ENCODE data around the gene OR6T1. TPM values are rescaled to one million over a fixed set of nuclear protein-coding genes. Genes with fewer than 3 reads are reported as not detected.

Gene OR6T1
- total and polyA plus RNA-seq, 5 donors from 2014 or later: not detected

DNA sequence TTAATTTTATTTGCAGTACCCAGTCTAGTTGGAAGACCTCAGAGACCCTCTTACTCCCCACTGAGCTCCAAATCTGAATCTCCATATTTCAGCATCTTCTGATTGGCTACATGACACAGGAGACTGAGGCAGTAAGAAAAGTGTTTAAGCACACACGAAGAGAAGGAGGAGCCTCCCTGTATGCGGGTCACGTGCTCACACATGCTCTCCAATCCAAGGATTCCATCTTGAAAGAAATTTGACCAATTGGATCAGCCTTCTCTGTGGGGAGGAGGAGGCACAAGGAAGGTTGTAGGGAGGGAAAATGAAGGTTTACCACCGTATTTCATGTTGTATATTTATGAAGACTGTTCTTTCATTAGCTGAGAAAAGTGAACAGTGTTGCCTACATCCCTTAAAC lies 1.2 kb downstream of the OR6T1 start:
- no peaks in the 10 kb centered on the region for H3K4me1 Mint-ChIP-seq
- no peak for ATAC-seq (ENCODE audit: low read depth in 2 of 2)
- Histone ChIP-seq H3K4me3 (ENCODE audit: low read depth, low read length) (no peak overlapping the region), H3K4me1 (ENCODE audit: control insufficient read depth, insufficient read depth, low read length, poor library complexity, severe bottlenecking) (no peaks in the 10 kb centered on the region), H3K36me3 (ENCODE audit: control insufficient read depth, insufficient read depth, low read length) (no peaks in the 10 kb centered on the region), H3K27ac (ENCODE audit: insufficient read depth, low read length, poor library complexity, severe bottlenecking) (no peak overlapping the region), H3K27me3 (ENCODE audit: control insufficient read depth, insufficient read depth, low read length) (no peaks in the 10 kb centered on the region), H3K9me3 (ENCODE audit: control insufficient read depth in 2 of 2, low read length in 2 of 2) (no peaks in the 10 kb centered on the region)
- no peak overlapping the region for H3K27ac Mint-ChIP-seq
- H3K9me3 Mint-ChIP-seq: peaks cover 0 to 10% (median 2%) of the 10 kb centered on the region in 7 donors
- no peak for DNase-seq
- no peaks in the 10 kb centered on the region for H3K27me3 Mint-ChIP-seq
- H3K36me3 Mint-ChIP-seq: no peaks in the 10 kb centered on the region
- H3K4me3 Mint-ChIP-seq: no peak overlapping the region

- no peak for ATAC-seq (ENCODE audit: low read depth in 2 of 2)
- H3K27ac Mint-ChIP-seq: no peak within 1 kb of the TSS
Measured at GRCh38 chr11:123939317-123939716, 4.3 kb downstream of the OR6T1 start, which contains the start of gene OR4D5. TSS of gene OR4D5 (plus strand) at chr11:123939617. CDS start at chr11:123939617, 0 bp downstream.

DNA sequence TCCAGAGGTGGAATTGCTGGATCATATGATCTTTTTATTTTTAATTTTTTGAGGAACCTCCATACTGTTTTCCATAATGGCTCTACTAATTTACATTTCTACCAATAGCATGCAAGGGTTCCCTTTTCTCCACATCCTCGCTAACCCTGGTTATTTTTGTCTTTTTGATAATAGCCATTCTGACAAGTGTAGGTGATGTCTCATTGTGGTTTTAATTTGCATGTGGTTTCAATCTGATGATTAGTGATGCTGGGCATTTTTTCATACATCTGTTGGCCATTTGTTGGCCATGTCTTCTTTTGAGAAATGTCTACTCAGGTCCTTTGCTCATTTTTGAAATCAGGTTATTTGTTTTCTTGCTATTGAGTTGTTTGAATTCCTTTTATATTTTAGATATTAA lies 19.6 kb downstream of the OR6T1 start:
- H3K36me3 Mint-ChIP-seq: no peaks in the 10 kb centered on the region
- no peak overlapping the region for H3K4me3 Mint-ChIP-seq
- no peak overlapping the region for H3K27ac ChIP-seq (ENCODE audit: insufficient read depth, low read length, poor library complexity, severe bottlenecking)
- H3K9me3 ChIP-seq (ENCODE audit: control insufficient read depth in 2 of 2, low read length in 2 of 2): no peaks in the 10 kb centered on the region
- H3K4me3 ChIP-seq (ENCODE audit: low read depth, low read length): no peak overlapping the region
- H3K4me1 Mint-ChIP-seq: no peaks in the 10 kb centered on the region
- H3K27me3 ChIP-seq (ENCODE audit: control insufficient read depth, insufficient read depth, low read length): no peaks in the 10 kb centered on the region
- H3K4me1 ChIP-seq (ENCODE audit: control insufficient read depth, insufficient read depth, low read length, poor library complexity, severe bottlenecking): no peaks in the 10 kb centered on the region
- no peaks in the 10 kb centered on the region for H3K27me3 Mint-ChIP-seq
- no peak overlapping the region for H3K27ac Mint-ChIP-seq
- H3K9me3 Mint-ChIP-seq: peaks cover 0 to 4% (median 0%) of the 10 kb centered on the region in 7 donors
- ATAC-seq (ENCODE audit: low read depth in 2 of 2): no peak
- no peaks in the 10 kb centered on the region for H3K36me3 ChIP-seq (ENCODE audit: control insufficient read depth, insufficient read depth, low read length)
- DNase-seq: no peak

More at GRCh38 chr11:123939317-123939716, 4.3 kb downstream of the OR6T1 start, which contains the start of gene OR4D5:
- no peak within 1 kb of the TSS for H3K4me3 Mint-ChIP-seq
- Histone ChIP-seq H3K36me3 (ENCODE audit: control insufficient read depth, insufficient read depth, low read length) (no peaks in the 10 kb centered on the region), H3K9me3 (ENCODE audit: control insufficient read depth in 2 of 2, low read length in 2 of 2) (no peaks in the 10 kb centered on the region), H3K27ac (ENCODE audit: insufficient read depth, low read length, poor library complexity, severe bottlenecking) (no peak within 1 kb of the TSS), H3K4me1 (ENCODE audit: control insufficient read depth, insufficient read depth, low read length, poor library complexity, severe bottlenecking) (no peaks in the 10 kb centered on the region), H3K27me3 (ENCODE audit: control insufficient read depth, insufficient read depth, low read length) (no peaks in the 10 kb centered on the region), H3K4me3 (ENCODE audit: low read depth, low read length) (no peak within 1 kb of the TSS)
- H3K9me3 Mint-ChIP-seq: peaks cover 0 to 10% (median 2%) of the 10 kb centered on the region in 7 donors
- DNase-seq: no peak
- H3K27me3 Mint-ChIP-seq: no peaks in the 10 kb centered on the region
- no peaks in the 10 kb centered on the region for H3K36me3 Mint-ChIP-seq
- H3K4me1 Mint-ChIP-seq: no peaks in the 10 kb centered on the region

GRCh38 chr11:123920943-123921342 lies 22.7 kb downstream of the OR6T1 start:
- Mint-ChIP-seq H3K4me1 (no peaks in the 10 kb centered on the region), H3K9me3 (peaks cover 0 to 4% (median 0%) of the 10 kb centered on the region in 7 donors), H3K27me3 (no peaks in the 10 kb centered on the region), H3K36me3 (no peaks in the 10 kb centered on the region), H3K4me3 (no peak overlapping the region), H3K27ac (no peak overlapping the region)
- no peak overlapping the region for H3K4me3 ChIP-seq (ENCODE audit: low read depth, low read length)
- H3K4me1 ChIP-seq (ENCODE audit: control insufficient read depth, insufficient read depth, low read length, poor library complexity, severe bottlenecking): no peaks in the 10 kb centered on the region
- no peaks in the 10 kb centered on the region for H3K36me3 ChIP-seq (ENCODE audit: control insufficient read depth, insufficient read depth, low read length)
- no peaks in the 10 kb centered on the region for H3K9me3 ChIP-seq (ENCODE audit: control insufficient read depth in 2 of 2, low read length in 2 of 2)
- no peak overlapping the region for H3K27ac ChIP-seq (ENCODE audit: insufficient read depth, low read length, poor library complexity, severe bottlenecking)
- ATAC-seq (ENCODE audit: low read depth in 2 of 2): no peak
- no peaks in the 10 kb centered on the region for H3K27me3 ChIP-seq (ENCODE audit: control insufficient read depth, insufficient read depth, low read length)
- DNase-seq: no peak

DNA sequence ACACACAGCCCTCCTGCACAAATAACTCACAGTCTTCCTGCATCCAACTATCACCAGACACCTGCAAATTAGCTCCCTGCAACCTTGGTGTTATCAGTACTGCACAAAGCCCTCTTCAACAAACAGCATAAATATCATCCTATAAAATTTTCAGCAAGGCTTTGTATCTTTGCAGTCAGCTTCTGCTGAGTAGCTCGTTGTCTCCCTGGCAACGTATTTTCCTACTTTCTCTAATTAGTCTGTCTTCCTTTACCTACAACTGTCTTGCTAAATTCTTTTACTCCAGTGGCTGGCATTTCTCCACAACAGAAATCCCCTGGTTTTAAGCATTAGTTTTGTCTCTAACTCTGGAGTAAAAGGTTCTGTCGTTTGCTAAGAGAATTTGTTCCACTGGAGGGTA lies 37.8 kb downstream of the OR6T1 start:
- no peak overlapping the region for H3K27ac Mint-ChIP-seq
- H3K27me3 Mint-ChIP-seq: no peaks in the 10 kb centered on the region
- H3K4me1 ChIP-seq (ENCODE audit: control insufficient read depth, insufficient read depth, low read length, poor library complexity, severe bottlenecking): no peaks in the 10 kb centered on the region

GRCh38 chr11:123904932-123905331 lies 38.7 kb downstream of the OR6T1 start:
- H3K27me3 ChIP-seq (ENCODE audit: control insufficient read depth, insufficient read depth, low read length): no peaks in the 10 kb centered on the region

More for the DNA sequence above, 37.8 kb downstream of the OR6T1 start:
- no peak for DNase-seq
- Mint-ChIP-seq H3K36me3 (no peaks in the 10 kb centered on the region), H3K9me3 (peaks cover 0 to 2% (median 0%) of the 10 kb centered on the region in 7 donors), H3K4me1 (no peaks in the 10 kb centered on the region), H3K4me3 (no peak overlapping the region)
- H3K27me3 ChIP-seq (ENCODE audit: control insufficient read depth, insufficient read depth, low read length): no peaks in the 10 kb centered on the region
- no peak overlapping the region for H3K27ac ChIP-seq (ENCODE audit: insufficient read depth, low read length, poor library complexity, severe bottlenecking)
- no peak for ATAC-seq (ENCODE audit: low read depth in 2 of 2)
- H3K9me3 ChIP-seq (ENCODE audit: control insufficient read depth in 2 of 2, low read length in 2 of 2): no peaks in the 10 kb centered on the region
- no peak overlapping the region for H3K4me3 ChIP-seq (ENCODE audit: low read depth, low read length)
- H3K36me3 ChIP-seq (ENCODE audit: control insufficient read depth, insufficient read depth, low read length): no peaks in the 10 kb centered on the region

DNA sequence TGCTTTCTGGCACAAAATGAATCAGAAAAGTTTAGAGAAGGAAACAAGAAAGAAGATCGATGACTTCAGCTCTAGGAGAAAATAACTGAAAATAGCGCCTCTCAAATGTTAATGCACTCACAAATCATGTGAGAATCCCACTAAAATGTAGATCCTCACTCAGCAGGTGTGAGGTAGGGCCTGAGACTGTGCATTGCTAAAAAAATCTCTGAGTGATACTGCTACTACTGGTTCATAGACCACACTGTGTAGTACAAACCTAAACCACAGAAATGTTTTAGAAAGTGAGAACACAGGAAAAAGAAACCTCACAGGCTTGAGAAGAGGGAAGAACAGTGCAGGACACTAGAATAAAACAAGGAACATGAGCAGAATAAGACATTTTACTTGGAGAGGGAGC lies 39.7 kb downstream of the OR6T1 start:
- Mint-ChIP-seq H3K4me3 (no peak overlapping the region), H3K27me3 (no peaks in the 10 kb centered on the region), H3K4me1 (no peaks in the 10 kb centered on the region), H3K9me3 (peaks cover 0 to 1% (median 0%) of the 10 kb centered on the region in 7 donors), H3K27ac (no peak overlapping the region), H3K36me3 (no peaks in the 10 kb centered on the region)
- no peaks in the 10 kb centered on the region for H3K4me1 ChIP-seq (ENCODE audit: control insufficient read depth, insufficient read depth, low read length, poor library complexity, severe bottlenecking)
- H3K36me3 ChIP-seq (ENCODE audit: control insufficient read depth, insufficient read depth, low read length): no peaks in the 10 kb centered on the region
- H3K27me3 ChIP-seq (ENCODE audit: control insufficient read depth, insufficient read depth, low read length): no peaks in the 10 kb centered on the region
- no peak overlapping the region for H3K4me3 ChIP-seq (ENCODE audit: low read depth, low read length)
- no peak overlapping the region for H3K27ac ChIP-seq (ENCODE audit: insufficient read depth, low read length, poor library complexity, severe bottlenecking)
- no peaks in the 10 kb centered on the region for H3K9me3 ChIP-seq (ENCODE audit: control insufficient read depth in 2 of 2, low read length in 2 of 2)
- no peak for ATAC-seq (ENCODE audit: low read depth in 2 of 2)
- DNase-seq: no peak

More at GRCh38 chr11:123904932-123905331, 38.7 kb downstream of the OR6T1 start:
- Histone ChIP-seq H3K9me3 (ENCODE audit: control insufficient read depth in 2 of 2, low read length in 2 of 2) (no peaks in the 10 kb centered on the region), H3K27ac (ENCODE audit: insufficient read depth, low read length, poor library complexity, severe bottlenecking) (no peak overlapping the region), H3K36me3 (ENCODE audit: control insufficient read depth, insufficient read depth, low read length) (no peaks in the 10 kb centered on the region), H3K4me1 (ENCODE audit: control insufficient read depth, insufficient read depth, low read length, poor library complexity, severe bottlenecking) (no peaks in the 10 kb centered on the region), H3K4me3 (ENCODE audit: low read depth, low read length) (no peak overlapping the region)
- H3K9me3 Mint-ChIP-seq: peaks cover 0 to 2% (median 0%) of the 10 kb centered on the region in 7 donors
- no peak overlapping the region for H3K27ac Mint-ChIP-seq
- H3K27me3 Mint-ChIP-seq: no peaks in the 10 kb centered on the region
- H3K4me1 Mint-ChIP-seq: no peaks in the 10 kb centered on the region
- ATAC-seq (ENCODE audit: low read depth in 2 of 2) (no peak), DNase-seq (no peak)
- no peaks in the 10 kb centered on the region for H3K36me3 Mint-ChIP-seq
- no peak overlapping the region for H3K4me3 Mint-ChIP-seq

- H3K9me3 Mint-ChIP-seq: no peaks in the 10 kb centered on the region
- Histone ChIP-seq H3K4me1 (ENCODE audit: control insufficient read depth, insufficient read depth, low read length, poor library complexity, severe bottlenecking) (no peaks in the 10 kb centered on the region), H3K4me3 (ENCODE audit: low read depth, low read length) (no peak within 1 kb of the TSS), H3K27me3 (ENCODE audit: control insufficient read depth, insufficient read depth, low read length) (no peaks in the 10 kb centered on the region), H3K9me3 (ENCODE audit: control insufficient read depth in 2 of 2, low read length in 2 of 2) (no peaks in the 10 kb centered on the region), H3K36me3 (ENCODE audit: control insufficient read depth, insufficient read depth, low read length) (no peaks in the 10 kb centered on the region), H3K27ac (ENCODE audit: insufficient read depth, low read length, poor library complexity, severe bottlenecking) (no peak within 1 kb of the TSS)
- H3K4me1 Mint-ChIP-seq: no peaks in the 10 kb centered on the region
- no peaks in the 10 kb centered on the region for H3K27me3 Mint-ChIP-seq
- DNase-seq (no peak), ATAC-seq (ENCODE audit: low read depth in 2 of 2) (no peak)
- H3K4me3 Mint-ChIP-seq: no peak within 1 kb of the TSS
- no peak within 1 kb of the TSS for H3K27ac Mint-ChIP-seq
- H3K36me3 Mint-ChIP-seq: no peaks in the 10 kb centered on the region
Measured at GRCh38 chr11:123901867-123902266, 41.8 kb downstream of the OR6T1 start, which contains the start of gene OR8D4. TSS of gene OR8D4 (plus strand) at chr11:123902167. CDS start at chr11:123906432, 4,265 bp downstream.

All from CD4-positive, CD25-positive, alpha-beta regulatory T cell (primary cell).